HG02840 (cell line): ENCODE measurements around the gene NTNG2.

Experiments used
- ATAC-seq: cut with Tn5 transposase; IDR thresholded peaks from one replicate; pipeline ENCODE4 v1.9.1; 2021; ENCODE audit warnings: mild to moderate bottlenecking, moderate library complexity, moderate number of reproducible peaks; ENCODE audit not compliant: unreplicated experiment, low FRiP score

Gene NTNG2

DNA sequence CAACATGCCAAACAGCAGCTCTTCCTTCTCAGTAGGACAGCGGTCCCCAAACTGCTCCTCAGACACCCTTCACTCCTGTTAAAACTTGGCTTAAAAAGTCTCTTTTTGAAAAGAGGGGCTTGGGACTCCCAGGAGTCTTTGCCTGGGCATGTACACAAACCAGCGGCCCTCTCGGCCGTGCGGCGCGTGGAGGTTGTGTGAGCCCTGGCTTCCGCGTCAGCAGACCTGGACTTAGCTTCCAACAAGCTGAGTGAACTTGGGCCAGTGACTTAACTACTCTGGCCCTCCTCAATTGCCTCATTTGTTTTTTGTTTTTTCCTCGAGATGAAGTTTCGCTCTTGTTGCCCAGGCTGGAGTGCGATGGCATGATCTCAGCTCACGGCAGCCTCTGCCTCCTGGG lies 15.3 kb upstream of the NTNG2 start:
- ATAC-seq: no peak

DNA sequence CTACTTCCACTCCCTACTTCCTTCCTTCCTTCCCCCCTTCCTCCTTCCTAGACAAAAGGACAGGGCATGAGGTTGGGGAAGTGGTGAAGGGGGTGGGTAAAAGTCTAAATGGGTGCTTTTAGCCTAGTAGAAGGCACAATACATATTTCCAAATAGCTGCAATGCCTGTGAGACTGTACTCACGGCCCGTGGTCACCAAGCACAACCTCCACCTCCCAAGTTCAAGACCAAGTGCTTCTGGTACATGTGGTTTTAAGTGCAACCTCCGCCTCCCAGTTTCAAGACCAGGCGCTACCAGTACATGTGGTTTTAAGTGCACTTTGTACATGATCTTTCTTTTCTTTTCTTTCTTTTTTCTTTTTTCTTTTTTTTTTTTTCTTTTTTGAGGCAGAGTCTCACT lies 14.5 kb upstream of the NTNG2 start:
- ATAC-seq: no peak

DNA sequence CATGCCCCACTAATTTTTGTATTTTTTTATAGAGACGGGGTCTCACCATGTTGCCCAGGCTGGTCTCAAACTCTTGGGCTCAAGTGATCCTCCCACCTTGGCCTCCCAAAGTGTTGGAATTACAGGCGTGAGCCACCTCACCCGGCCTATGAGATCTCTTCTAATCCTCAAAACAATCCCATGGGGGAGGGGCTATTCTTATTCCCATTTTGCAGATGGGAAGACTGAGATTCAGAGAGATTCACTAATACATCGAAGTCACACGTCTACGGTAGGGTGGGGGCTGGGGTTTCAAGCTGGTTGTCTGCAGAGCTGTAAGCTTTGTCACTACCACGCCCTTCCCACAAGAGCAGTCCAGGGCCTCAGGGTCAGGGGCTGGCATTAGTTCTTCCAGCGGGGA lies 14.0 kb upstream of the NTNG2 start:
- no peak for ATAC-seq

DNA sequence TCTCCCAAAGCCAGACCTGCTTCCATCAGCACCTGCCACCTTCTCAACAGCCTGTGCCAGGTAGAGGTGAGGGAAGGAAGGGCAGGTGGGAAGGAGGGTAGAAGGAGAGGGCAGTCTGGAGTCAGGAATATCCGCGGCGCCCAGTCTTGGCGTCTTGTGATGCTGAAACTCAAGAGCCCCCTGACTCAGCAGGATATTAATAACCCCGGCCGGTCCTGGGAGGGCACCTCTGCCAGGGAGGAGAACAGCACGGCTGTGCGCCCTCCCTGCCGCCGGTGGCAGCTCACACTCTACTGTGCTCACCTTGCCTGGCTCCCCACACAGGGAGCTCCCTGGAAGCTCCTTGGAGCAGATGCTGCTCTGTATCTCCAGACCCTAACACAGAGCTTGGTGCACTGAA lies 11.6 kb upstream of the NTNG2 start:
- ATAC-seq: no peak

DNA sequence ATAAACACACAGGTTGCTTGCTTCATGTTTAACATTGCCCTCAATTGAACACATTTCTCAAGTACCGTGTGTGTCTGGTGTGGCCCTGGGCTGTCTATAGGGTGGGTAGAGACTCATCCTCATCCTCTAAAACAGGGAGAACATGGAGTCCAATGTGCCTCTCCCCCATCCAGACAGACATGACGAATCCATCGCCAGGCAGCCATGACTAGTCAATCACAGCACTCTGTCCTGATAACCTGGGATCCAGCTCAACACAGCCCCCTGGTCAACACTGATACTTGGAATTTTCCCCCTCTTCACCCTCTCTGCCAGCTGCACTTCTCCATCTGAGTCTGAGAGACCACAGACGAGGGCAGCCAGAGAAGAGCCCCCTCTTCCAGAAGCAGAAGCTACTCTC lies 10.7 kb upstream of the NTNG2 start:
- ATAC-seq: no peak

DNA sequence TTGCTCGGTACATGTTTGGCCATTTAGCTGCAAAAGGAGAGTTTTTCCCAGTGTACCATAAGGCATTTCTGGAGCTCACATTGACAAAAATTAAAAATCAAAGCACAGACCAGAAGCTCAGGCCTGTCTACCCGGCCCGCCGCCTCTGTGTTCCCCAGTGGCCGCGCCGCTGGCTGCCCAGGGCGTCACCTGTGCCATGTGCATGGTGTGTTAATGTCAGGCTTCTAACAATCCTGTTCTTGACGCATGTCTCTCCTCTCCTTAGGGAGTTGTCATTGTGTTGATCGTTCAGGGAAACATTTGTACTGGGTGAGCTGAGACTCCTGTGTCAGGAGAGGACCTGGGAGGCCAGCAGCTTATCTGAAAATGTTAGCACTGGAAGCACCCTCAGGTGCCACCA lies 9.6 kb upstream of the NTNG2 start:
- no peak for ATAC-seq

DNA sequence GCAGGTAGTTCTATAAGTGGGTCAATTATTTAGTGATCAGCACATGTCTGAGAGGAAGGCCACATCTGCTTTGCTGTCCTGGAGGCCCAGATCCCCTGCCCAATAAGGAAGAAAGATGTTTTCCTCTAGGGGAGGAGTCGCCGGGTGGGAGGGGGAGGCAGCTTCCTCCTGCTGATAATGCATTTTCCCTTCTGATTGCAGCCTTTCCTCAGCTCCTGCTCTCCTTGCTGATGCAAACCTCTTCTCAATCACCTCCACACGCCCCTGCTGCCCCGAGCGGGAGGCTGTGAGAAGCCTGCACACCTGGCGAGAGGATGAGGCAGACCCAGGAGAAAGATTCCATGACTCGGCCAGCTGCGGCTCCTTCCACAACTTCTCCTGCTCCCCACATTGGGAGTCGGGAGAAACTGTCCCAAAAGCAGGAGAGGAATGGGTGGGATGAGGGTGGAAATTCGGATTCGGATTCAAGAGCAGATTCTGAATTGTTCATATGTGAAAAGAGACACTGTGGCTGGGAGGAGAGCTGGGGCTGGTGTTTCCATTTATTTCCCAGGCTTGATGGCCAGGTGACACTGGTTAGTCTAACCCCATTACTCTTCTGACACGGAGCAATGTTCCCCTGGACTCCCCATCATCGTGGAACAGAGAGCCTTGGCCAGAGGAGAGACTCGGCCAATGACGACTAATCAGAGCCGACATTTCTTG lies 6.8 kb upstream of the NTNG2 start:
- no peak for ATAC-seq

DNA sequence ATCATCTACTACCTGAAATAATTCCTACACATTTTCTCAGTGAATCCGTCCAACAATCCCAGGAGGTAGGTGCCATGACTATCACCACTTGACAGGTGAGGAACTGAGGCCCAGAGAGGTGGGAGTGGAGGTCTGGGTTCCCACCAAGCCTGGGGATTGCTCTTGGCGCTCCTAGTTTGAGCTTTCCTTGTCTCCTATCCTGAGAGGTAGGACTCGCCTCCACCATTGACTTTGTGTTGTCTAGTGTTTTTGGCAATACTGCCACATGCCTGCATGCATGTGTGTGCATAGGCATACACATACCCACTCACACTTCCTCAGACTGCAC lies 6.3 kb upstream of the NTNG2 start:
- no peak for ATAC-seq

DNA sequence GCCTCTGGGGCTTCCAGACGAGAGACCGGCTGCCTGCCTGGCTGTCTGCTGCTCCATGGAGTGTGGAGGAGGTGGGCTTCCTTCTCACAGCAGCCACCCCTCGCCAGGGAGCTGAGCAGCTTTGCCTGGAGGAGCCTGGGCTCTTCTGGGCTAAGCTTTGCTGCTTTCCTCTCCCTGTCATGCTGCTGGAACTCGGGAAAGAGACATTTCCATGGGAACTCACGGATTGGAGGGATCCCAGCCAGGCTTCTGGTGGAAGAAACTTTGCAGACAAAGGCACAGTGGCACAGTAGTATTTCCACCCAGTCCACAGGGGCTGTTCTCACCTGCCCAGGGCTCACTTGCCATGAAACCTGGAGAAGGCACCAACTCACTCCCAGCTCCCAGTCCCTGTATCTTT lies 5.6 kb upstream of the NTNG2 start:
- no peak for ATAC-seq

DNA sequence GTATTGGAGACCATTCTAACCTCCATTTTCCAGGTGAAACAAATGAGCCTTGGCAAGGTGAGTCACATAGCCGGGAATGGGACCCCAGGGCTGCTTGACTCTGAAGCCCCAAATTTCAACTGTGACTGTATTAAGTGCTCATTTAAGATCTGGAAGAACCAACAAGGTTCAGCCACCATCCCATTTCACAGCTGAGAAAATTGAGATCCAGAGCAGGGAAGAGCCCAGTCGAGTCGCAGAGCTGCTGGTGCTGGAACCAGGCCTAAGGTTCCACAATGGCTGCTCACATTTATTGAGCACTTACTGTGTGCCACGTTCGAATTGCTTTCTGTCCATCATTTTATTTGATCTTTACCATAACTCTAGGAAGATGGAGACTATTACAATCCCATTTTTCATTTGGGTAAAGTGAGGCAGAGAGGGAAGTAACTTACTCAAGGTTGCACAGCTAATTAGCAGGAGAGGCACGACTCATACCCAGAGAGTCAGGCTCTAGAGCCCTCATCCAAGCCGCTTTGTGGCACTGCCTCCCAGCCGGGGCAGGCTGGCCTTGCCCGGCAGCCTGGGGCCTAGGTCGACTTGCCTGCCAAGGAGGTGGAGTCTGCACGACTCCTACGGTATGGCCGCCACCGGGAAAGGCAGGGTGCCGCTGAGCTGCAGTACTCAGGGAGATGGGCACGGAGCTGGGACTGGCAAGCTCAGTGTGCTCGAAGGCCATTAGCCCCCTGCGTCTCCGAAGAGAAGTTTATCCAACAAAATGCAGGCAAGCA lies 4.3 kb upstream of the NTNG2 start:
- no peak for ATAC-seq

DNA sequence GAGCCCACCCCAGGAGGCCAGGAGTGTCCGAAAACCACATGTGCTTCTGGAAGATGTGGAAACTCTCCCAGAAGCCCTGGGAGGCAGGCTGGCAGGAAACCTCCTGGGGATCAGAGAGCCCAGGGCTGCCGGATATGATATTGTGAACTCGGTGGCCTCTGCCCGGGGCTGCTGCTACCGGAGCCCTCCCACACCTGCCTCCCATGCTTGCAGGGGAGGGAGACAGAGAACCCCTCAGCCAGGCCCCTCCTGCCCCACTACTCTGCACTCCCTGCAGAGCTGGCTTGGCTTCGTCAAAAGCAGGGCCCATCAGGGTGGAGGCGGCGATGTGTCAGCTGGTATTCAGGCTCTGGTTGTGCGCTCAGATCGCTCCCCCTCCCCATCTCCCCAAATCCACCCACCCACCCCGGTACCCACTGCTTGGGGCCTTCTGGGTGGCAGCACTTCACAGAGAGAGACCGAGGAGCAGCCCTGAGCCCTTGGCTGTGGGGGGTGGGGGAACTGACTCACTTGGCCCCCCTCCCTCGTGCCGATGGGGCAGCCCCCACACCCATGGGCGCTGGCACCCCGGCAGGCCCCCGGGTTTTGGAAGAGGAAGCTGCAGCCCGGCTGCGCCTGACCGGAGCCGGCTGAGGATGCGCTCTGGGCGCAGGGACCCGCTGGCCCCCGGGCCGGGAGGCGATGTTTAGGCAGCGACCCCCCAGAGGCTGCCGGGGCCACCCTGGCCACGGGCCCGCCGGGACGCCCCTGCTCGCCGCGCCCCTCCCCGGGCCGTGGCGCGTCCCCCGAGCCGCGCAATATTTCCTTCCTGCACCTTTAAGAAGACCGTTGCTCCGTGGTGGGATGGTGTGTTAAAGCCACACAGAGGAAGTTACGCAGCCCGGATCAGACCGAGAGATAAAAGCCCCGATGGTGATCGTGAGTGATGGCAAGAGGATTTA lies 786 bp upstream of the NTNG2 start:
- no peak for ATAC-seq

DNA sequence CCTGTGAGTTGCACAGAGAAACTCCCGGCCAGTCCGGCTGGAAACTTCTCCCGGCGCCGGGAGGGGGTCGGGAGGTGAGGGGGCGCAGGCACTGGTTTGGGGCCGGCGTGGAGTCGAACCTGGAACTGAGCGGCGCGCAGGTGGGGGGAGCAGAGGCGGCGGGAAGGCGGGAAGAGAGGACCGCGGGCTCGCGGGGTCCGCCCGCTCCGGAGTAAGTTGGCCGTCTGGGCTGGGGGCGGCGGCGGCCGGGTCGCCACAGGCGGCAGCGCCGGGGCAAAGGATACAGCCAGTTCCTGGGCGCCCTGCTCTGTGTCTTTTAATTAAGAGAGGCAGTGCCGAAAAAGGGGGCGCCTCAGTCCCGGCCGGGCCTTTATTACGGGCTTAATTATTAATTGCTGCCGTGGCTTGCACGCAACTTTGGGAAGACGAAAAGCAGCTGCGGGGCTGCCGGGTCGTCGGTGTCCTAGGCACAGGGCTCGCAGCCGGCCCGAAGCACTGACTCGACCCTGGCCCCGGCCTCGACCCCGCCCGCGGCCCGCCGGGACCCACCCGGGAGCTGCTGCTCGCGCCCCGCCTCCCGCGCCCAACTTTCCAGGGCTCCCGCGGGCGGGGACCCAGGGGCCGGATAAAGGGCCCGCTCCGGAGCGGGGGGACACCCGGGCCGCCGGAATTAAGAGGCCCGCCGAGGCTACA lies 1.1 kb downstream of the NTNG2 start:
- ATAC-seq: no peak

DNA sequence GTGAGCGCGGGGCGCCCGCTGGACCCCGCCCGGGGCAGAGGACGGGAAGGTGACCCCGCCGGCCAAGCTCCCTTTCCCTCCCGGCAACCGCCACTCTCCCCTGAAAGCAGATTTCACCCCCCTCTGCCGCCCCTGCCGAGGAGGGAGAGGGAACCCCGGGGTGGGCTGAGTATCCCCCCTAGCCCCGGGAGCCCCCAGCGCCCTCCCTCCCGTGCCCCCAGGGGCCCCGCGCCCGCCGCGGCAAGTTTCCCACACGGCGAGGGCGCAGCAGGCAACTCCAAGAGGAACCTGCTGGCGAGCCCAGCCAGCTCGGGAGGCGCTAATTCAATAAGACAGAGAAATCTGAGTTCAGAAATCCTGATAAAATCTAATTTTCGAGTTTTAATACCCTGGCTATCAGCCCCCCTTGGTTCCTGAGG lies 1.6 kb downstream of the NTNG2 start:
- no peak for ATAC-seq

DNA sequence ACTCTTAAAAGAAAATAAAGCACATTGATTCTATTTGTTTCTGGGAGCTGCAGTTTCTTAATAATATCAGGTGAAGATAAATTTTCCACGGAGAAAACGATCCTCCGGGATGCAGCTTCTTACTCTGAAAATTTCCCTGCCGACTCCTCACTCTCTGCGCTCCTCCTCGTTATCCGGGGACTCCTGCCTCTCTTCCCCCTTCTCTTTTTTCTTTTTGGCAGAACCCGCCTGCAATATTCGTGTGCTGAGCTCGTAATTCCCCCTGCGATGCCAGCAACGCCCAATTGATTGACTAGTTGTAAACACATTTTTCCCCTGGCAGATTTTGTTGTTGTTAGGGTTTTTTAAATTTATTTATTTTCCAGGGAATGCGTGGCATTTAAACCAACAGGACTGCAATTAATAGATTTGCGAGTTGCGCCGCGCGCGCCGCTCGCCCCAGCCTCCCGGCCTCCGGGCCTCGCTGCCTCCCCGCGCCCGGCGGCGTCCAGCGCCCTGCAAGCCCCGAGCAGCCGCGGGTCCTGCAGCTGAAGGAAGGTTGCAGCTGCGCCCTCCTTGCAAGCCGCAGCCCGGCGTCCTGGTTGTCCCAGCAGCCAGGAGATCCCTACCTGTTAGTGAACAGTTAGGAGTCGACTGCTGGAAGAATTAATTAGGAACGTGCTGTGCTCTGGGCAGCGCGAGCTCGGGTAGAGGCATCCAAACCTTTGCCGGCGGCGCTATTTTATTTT lies 2.2 kb downstream of the NTNG2 start:
- ATAC-seq: no peak

DNA sequence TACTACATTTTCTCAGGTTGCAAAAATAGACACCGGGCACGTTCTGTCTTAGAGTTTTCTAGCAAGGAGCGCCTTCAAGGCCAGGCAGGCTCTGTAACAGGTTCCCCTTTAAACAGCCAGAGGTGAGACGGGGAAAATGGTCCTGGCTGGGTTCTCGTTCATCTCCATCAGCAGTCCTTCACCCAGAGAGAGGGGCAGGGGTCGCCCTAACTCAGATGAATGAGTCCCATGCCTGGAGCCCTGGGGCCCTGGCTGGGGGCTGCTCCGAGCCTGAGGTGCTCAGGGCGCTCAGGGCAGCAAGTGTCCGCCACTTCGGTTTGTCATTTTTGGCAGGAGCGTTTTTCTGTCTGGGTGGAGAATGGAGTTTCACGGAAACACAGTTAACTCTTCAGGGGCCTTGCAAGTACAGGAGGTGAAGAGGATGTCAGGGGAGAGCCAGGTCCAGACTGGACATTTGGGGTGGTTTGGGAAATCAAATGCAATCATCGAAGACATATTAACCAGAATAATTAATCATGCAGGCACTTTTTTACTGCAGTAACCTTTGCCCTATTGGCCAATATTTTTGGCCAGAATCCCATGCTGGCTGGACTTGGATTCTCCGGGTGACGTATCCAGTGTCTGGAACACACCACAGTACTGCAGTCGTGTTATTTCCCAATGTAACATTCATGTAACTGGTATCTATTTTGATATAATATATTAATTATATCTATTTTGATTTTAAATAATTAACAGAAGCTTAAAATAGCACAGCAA lies 2.9 kb downstream of the NTNG2 start:
- no peak for ATAC-seq

DNA sequence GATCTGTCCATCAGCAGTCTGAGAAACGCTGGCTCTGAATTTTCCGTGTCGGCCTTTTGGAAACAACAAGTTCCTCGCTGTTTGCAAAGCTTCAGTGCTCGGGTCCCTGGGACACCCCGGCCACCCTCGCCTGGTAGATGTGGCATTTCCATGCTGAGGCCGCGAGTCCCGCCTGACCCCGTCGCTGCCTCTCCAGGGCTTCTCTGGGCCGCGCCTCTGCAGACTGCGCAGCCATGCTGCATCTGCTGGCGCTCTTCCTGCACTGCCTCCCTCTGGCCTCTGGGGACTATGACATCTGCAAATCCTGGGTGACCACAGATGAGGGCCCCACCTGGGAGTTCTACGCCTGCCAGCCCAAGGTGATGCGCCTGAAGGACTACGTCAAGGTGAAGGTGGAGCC lies 4.7 kb downstream of the NTNG2 start:
- no peak for ATAC-seq

DNA sequence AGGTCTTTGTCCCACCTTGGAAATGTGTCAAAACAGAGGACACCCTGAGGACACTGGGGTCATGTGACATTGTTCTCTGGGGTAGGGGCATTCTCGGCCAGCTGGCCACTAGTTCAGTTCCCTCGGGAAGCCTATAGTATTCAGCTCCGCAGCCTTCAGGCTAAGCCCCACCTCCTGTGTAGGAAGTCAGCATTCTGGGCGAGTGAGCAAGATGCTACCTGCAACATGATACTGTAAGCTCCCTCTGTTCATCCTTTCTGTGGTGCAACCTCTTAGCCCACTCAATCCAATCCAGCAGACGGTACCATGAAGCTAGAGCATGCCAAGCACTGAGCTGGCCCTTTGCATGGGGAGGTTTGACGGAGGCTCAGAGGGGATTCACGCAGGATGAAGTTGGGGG lies 5.3 kb downstream of the NTNG2 start:
- ATAC-seq: no peak

DNA sequence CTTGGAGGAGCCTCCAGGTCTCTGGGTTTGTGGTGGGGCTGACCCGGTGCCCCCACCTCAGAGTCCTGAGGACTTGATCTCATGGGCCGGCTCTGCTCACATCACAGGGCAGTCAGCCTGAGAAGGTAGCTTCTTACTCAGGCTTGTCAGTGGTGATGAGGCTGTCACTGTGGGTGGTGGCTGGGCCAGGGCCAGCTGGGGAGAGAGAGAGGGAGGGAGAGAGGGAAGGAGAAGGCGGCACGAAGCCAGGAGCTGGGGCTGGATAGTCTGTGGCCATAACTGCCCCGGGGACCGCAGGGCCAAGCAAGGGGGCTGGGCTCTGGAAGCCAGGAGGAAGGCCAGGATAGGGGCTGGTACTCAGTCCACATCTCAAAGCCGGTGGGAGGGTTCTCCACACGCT lies 6.5 kb downstream of the NTNG2 start:
- no peak for ATAC-seq

DNA sequence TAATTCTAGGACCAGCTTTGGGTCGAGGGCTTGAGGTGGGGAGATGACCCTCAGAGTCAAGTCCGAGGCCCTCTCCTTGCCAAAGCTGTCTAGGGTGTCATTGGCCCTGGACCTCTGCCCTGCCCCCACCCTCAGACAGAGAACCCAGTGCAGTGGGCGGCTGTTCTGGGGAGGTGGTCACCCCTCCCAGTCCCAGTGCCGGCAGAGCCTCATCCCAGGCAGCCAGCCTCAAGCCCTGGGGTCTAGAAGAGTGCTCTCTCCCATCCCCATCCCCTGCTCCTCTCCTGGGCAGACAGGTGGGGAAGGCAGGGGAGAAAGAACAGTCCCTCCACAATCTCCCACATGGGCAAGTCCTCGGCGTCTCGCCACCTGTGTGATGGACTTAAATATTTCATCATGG lies 7.0 kb downstream of the NTNG2 start:
- ATAC-seq: no peak
